ENCODE measurements around the gene MCC.

DNA sequence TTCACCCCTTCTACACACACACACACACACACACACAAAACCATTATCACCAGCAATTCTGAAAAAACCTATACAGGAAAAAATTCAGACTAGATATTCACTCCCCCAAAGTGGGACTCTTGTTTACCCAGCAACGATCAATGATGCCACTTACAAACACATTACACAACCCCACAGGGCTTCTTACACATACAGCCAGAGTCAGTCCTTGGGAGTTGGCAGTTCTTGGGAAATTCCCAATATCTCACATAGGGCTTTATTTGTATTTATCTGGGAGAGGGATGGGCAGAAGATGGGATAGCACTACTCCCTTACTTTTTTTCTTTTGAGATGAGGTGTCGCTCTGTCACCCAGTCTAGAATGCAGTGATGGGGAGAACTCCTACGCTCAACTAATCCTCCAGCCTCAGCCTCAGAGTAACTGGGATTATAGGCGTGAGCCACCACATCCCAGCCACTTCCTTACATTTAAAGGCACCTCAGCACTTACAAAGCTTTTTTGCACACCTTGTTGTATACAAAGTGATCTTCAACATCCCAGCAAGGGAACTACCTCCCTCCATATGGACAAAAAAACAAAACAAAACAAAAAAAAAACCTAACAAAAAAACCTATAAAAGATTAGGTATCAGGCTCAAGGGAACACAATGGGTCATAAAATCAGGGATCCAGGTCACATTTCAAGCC, 221.9 kb downstream of the MCC start:
- TF ChIP-seq, protein P1, sequence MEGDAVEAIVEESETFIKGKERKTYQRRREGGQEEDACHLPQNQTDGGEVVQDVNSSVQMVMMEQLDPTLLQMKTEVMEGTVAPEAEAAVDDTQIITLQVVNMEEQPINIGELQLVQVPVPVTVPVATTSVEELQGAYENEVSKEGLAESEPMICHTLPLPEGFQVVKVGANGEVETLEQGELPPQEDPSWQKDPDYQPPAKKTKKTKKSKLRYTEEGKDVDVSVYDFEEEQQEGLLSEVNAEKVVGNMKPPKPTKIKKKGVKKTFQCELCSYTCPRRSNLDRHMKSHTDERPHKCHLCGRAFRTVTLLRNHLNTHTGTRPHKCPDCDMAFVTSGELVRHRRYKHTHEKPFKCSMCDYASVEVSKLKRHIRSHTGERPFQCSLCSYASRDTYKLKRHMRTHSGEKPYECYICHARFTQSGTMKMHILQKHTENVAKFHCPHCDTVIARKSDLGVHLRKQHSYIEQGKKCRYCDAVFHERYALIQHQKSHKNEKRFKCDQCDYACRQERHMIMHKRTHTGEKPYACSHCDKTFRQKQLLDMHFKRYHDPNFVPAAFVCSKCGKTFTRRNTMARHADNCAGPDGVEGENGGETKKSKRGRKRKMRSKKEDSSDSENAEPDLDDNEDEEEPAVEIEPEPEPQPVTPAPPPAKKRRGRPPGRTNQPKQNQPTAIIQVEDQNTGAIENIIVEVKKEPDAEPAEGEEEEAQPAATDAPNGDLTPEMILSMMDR (IDR thresholded peaks at IDR 0.05) = no peak
- no peak for TF ChIP-seq EZH2 (IDR thresholded peaks at IDR 0.05; ENCODE audit: borderline replicate concordance, insufficient read depth, low read depth, low read length, poor library complexity, severe bottlenecking)

All from B cell (primary cell).